Activated naive CD8-positive, alpha-beta T cell treated with anti-CD3 and anti-CD28 coated beads, Interleukin-2, amount 50 U/mL, for 16 hours (primary cell): ENCODE results near the gene NBEA.
"Not testable (repeated sequence)": the region's sequence is repeated elsewhere in the genome, so short reads cannot be mapped to it uniquely, and the experiment has no call there.

ENCODE experiments used
- DNase-seq: peaks from one replicate; pipeline ENCODE4 v3.0.0-alpha.2; 2020; ENCODE audit warnings: low read depth, low spot score

Gene NBEA

DNA sequence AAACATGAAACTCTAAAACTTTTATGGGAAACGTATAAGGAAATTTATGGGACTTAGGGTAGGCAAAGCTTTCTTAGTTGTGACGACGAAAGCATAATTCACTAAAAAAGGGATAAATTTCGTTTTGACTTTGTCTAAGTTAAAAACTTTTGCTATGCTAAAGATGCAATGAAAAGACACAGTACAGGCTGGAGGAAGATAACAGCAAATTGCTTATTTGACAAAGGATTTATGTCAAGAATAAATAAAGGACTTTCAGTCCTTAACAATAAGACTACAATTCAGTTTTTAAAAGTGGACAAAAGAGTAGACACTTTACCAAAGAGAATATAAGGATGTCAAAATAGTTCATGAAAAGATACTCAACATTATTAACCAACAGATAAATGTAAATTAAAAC is 150.2 kb downstream of the NBEA start:
- DNase-seq, result no peak

DNA sequence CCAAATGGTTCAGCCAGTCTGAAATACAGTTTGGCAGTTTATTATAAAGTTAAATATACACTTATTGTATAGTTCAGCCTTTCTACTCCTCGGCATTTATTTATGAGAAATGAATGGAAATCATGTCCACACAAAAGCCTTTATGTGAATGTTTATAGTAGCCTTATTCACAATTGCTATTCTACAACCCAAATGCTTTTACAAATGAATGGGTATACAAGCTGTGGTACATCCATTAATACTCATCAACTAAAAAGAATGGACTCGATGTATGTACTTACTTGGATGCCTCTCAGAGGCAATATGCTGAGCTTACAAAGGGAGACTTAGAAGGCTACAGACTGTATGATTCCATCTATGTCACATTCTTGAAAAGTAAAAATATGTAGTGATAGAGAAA is 150.7 kb downstream of the NBEA start:
- no peak for DNase-seq

DNA sequence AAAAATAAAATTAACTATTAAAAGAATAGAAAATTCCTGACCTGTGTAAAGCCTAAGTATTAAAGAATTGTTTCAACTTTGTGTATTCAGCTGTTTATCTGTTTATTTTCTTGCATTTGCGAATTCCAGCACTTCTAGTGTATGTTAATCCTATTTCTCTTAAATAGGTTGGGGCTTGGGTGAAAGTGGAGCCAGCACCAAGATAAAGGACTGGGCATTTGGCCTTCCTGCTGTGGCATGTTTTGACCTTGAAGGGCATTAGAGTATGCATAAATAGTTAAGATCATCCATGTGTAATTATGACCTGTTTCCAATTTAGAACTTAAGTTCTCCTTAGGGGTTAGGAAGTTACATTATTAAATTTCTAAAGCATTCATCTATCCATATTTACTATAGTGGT is 151.3 kb downstream of the NBEA start:
- DNase-seq, result no peak

- not testable (repeated sequence) for DNase-seq
Measured at GRCh38 chr13:35106771-35107170, 164.7 kb downstream of the NBEA start.

DNA sequence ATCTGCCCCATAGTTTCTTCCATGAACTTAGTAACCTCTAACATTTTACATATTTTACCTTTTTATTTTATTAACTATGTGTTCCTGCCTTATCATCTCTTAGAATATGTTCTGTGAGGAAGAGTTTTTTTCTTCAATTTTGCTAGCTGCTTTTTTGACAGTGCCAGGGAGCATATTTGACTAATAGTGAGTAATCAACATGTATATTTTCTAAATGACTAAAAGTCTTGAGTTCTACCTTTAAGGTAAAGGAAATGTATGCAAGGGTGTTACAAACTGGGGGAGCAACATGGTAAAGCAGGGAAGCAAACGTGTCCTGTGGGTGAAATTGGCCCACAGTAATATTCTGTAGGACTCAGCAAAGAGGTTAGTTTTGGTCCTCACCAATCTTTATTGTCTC is 165.5 kb downstream of the NBEA start:
- DNase-seq, result no peak

DNA sequence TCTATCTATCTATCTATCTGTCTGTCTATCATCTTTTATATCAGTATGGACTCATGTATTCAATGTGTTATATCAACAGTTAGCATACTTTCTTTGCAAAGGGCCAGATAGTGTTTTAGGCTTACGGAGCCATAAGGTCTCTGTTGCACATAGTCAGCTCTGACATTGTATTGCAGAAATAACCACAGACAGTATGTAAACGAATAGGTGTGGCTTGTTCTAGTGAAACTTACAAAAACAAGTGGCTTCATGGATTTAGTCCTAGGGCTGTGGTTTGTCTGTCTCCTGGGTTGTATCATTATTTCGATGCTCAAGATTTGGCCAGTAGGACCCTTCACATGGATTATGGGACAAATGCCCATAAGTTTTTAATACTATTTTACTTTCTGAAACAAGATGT is 171.5 kb downstream of the NBEA start:
- DNase-seq, result not testable (repeated sequence)

- no peak for DNase-seq
Measured at GRCh38 chr13:35127466-35127865, 185.4 kb downstream of the NBEA start.

- no peak for DNase-seq
Measured at GRCh38 chr13:35129500-35129899, 187.4 kb downstream of the NBEA start.

DNA sequence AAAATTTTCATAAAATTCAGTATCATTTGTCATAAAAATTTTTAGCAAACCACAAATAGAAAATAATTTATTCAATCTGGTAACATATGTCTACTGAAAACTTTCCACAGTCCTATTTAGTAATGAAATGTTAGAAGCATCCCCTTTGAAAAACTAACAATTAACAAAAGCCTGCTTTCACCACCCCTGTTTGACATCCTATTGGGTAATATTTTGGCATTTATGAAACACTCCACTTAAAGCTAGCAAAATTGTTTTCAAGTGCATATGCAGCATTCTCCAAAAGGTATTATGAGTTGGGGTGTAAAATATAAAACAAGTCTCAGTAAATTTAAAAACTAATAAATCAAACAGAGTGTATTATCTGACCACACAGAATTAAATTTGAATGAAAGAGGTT is 189.4 kb downstream of the NBEA start:
- DNase-seq, result no peak

- DNase-seq, result no peak
Measured at GRCh38 chr13:35136585-35136984, 194.5 kb downstream of the NBEA start.

- DNase-seq, result no peak
Measured at GRCh38 chr13:35139591-35139990, 197.5 kb downstream of the NBEA start.

DNA sequence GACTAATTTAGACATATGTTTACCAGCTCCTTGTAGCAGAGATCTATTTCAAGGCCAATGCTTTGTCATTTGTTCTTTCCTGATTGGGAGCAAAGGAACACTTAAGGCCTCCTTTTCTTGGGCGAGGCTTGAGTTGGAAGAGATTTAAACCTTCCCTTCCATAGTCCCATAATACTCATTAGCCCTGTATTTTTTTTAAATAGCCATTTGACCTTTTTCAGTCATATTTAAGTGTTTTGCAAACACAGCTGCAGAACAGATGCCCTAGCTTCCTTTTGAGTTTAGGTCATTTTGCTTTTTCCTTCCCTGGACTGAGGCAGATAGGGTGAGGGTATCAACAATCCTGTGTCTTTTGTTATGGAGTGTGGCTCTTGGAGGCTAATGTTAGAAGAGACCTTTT is 198.3 kb downstream of the NBEA start:
- no peak for DNase-seq

DNA sequence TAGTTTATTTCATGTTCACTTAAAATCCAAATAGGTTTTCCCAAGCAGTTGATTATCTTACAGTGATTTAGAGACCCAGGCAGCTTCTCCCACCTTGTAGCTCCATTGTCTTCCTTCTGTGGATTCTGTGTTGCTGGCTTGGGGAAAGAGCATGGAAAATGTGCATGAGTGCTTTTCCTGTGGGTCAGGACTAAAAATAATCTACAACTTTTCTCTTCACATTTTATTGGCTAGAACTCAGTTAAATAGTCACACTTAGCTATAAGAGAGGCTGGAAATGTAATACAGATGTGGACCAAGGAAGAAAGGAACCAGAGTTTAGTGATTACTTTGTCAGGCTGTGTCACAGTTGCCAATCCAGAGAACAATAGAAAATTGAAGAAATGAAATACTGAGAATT is 198.8 kb downstream of the NBEA start:
- DNase-seq, result no peak

GRCh38 chr13:35143123-35143522 is 201.1 kb downstream of the NBEA start:
- DNase-seq, result no peak

DNA sequence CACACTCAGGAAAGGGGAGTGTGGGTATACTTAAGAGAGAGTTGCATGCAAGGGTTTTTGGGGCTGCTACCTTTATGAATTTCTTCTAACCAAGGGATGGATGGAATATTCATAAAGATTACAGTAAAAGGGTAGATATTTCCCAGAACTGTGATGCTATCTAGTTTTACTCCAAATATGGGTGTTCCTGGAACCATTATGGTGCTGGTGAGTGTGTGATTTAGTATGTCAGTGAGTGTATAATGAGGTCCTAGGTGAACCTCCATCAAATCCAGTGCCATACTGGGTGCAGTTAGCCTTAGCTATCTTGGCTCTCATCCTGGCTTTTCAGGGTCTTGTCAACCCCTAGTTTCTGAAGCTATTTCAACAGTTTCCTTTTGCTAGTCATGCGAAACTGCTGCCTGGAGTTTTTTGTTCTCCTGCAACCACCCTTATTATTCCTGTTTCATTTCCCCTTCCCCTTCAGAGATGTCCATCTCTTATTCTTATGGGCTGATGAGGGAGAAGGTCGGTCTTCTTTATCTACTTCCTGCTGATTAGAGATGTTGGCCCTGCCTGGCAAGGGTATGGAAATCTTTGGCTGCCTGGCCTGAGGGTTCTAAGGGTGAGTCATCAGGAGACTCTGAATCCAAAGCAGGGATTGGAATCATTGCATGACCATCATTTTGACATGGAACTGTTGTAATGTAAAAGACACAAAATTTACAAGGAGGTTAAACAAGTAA is 202.3 kb downstream of the NBEA start:
- DNase-seq, result no peak

DNA sequence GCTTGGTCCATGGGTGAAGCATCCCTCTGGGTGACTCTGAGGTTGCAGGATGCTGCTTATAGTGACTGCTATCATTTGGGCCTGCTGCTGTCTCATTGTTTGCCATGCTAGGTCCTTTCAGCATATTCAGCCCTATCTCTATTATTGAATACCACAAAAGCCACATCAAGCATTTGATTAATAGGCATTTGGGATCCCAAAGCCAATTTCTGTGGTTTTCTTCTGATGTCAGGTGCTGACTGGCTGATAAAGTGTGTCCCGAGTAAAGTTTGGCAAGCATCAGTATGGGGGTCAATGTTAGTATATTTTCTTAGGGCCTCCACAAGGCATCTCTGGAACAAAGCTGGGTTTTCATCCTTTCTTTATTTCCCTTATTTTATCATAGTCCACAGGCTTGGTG is 204.6 kb downstream of the NBEA start:
- DNase-seq, result no peak

GRCh38 chr13:35157143-35157755 is 215.2 kb downstream of the NBEA start:
- no peak for DNase-seq

DNA sequence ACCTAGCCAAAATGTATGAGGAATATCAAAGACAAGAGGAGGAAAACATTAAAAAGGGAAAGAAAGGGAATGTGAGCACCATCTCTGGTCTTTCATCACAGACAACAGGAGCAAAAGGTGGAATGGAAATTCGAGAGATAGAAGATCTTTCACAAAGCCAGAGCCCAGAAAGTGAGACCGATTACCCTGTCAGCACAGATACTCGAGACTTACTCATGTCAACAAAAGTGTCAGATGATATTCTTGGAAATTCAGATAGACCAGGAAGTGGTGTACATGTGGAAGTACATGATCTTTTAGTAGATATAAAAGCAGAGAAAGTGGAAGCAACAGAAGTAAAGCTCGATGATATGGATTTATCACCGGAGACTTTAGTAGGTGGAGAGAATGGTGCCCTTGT is 217.0 kb downstream of the NBEA start:
- no peak for DNase-seq

DNA sequence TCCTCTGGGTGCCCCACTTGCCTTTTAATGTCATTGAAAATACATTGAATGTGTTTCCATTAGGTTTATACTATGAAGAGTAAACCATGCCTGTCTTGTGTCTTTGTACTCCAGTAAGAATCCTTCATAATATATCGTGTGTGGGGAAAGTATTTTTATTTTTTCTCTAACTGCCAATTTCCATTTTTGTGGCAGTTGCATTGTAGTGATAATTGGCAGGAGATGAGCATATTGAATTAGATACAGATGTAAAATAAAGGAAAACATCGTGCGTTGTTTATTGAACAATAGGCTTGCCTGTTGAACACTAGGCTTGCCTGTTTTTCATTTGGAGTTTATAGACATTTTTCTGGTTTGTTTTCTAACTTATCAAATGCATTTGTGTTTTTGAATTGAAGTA is 218.8 kb downstream of the NBEA start:
- DNase-seq, result no peak

DNA sequence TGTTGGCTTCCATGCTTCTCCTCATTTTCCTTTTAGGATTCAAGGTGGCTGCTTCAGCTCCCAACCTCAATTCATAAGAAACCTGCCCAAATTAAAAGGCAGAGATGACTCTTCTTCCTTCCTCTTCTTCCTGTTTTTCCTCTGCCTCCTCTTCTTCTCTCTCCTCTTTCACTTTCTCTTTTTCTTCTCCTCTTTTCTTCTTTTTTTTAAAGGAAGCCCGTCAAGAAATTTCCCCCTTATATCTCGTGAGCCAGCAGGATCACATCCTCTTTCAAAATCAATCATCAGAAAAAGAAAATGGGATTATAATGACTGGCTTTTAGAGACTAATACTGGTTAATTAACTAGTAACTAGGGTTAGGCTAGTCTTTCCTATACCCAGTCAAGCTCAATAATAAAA is 220.3 kb downstream of the NBEA start:
- DNase-seq, result no peak

DNA sequence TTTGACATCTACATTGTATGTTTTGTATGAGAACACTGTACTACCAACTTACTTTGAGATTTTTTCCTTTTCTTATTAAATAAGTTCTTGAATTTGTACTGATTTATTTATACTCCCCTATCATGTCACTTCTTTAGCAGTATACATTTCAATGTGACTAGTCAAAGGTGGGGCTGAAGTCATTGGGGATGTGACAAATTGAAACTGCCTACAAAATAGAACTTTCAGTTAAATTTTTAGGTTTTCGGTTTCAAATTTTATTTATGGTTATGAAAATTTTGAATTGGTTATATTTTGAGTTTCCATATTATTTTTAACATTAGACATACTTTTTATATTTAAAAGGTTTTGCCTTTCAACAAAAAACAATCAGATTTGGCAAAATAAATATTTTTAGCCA is 221.6 kb downstream of the NBEA start:
- DNase-seq, result no peak

- no peak for DNase-seq
Measured at GRCh38 chr13:35164324-35164932, 222.4 kb downstream of the NBEA start.

- DNase-seq, result no peak
Measured at GRCh38 chr13:35165205-35165604, 223.1 kb downstream of the NBEA start.
